ENCODE measurements around the gene PDRG1. TPM values are rescaled to one million over a fixed set of nuclear protein-coding genes. Genes with fewer than 3 reads are reported as not detected.

The PDRG1 gene
- total and polyA plus RNA-seq, 8 donors: 3.6 to 12.0 (median 5.6) TPM

DNA sequence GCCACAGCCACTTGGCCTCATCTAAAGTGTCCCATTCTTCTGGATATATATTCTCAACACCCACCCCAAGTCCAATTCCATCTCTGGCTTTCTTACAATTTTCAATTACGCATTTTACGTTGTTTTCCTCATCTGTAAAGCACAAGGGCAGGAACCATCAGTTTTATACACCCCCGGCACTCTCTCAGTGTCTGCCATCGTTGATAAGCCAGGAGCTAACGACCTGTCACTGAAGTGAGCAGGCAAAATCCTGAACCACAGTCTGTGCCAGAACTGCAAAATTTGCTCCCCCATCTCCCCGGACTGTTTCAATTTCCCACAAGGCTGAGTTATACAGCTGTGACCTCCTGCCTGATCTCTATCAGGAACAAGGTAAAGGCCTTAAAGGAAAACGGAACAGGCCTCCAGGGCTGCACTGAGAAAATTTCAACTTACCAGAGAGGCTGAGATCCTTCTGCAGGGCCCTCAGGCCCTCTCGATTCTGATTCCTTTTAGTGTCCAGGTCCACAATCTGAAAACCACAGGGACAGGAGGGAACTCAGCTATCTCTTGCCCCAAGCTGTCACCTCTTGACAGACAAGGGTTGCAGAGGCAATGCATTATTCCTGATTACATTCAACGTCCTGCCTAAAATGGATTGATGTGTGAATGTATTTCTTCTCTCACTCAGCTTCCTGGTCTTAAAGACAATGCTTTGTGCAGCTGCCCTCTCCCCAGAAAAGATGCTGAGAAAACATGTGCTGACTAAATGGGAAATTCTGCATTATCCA lies 1.8 kb downstream of the PDRG1 start:
- peaks cover 0 to 11% (median 5%) of the 10 kb centered on the region in 3 donors for H3K4me1 ChIP-seq
- H3K4me3 ChIP-seq: peak overlapping the region in 1 of 4 donors; percentile 97
- H3K27ac ChIP-seq: no peak overlapping the region
- H3K36me3 ChIP-seq: peaks cover 6 to 32% (median 20%) of the 10 kb centered on the region in 3 donors
- intact Hi-C loops (cut with DNase I): loop anchor here in 2 of 3 donors (5.0 kb wide), 2 partner anchors 98 to 103 kb away; partner anchors contain the start of gene FOXS1 (in 1 of the 2)
- ATAC-seq (no peak), FAIRE-seq (no peak), DNase-seq (no peak)
- 61 to 63% methylated on average over 9 of the region's 9 CpGs for WGBS, 2 donors
- no peaks in the 10 kb centered on the region for H3K9me3 ChIP-seq
- no peaks in the 10 kb centered on the region for H3K27me3 ChIP-seq
- TF ChIP-seq, protein P1, sequence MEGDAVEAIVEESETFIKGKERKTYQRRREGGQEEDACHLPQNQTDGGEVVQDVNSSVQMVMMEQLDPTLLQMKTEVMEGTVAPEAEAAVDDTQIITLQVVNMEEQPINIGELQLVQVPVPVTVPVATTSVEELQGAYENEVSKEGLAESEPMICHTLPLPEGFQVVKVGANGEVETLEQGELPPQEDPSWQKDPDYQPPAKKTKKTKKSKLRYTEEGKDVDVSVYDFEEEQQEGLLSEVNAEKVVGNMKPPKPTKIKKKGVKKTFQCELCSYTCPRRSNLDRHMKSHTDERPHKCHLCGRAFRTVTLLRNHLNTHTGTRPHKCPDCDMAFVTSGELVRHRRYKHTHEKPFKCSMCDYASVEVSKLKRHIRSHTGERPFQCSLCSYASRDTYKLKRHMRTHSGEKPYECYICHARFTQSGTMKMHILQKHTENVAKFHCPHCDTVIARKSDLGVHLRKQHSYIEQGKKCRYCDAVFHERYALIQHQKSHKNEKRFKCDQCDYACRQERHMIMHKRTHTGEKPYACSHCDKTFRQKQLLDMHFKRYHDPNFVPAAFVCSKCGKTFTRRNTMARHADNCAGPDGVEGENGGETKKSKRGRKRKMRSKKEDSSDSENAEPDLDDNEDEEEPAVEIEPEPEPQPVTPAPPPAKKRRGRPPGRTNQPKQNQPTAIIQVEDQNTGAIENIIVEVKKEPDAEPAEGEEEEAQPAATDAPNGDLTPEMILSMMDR (IDR thresholded peaks at IDR 0.05): no peak

DNA sequence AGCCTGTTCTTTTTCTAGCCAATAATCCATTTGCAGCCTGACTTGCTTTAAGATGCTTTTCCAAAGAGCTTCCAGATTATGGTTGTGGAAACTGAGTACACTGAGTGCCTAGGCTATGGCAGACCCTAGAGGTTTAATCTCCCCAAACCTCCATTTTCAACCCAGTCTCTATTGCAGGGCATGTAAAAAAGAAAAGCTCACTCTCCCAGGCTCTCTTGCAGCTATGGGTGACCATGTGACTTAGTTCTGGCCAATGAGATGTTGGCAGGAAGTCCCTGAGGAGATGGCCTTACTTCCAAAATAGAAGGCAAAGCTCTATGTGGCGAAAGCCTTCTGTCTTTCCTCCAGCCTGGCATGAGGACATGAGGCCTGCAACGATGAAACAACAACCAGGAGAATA lies 3.8 kb downstream of the PDRG1 start:
- Histone ChIP-seq H3K4me3 (no peak overlapping the region), H3K27me3 (no peaks in the 10 kb centered on the region), H3K9me3 (no peaks in the 10 kb centered on the region), H3K27ac (no peak overlapping the region), H3K36me3 (peaks cover 6 to 37% (median 20%) of the 10 kb centered on the region in 3 donors), H3K4me1 (peaks cover 0 to 11% (median 5%) of the 10 kb centered on the region in 3 donors)
- ATAC-seq (no peak), FAIRE-seq (no peak), DNase-seq (no peak)
- 98 to 100% methylated on average over 2 of the region's 2 CpGs for WGBS, 2 donors
- TF ChIP-seq, protein P1 (IDR thresholded peaks at IDR 0.05): no peak
- intact Hi-C loops (cut with DNase I): no loop called here

GRCh38 chr20:31945785-31946184 lies 6.1 kb downstream of the PDRG1 start:
- intact Hi-C loops (cut with DNase I): no loop called here
- 82 to 89% methylated on average over 6 of the region's 6 CpGs for WGBS, 2 donors
- peaks cover 6 to 37% (median 20%) of the 10 kb centered on the region in 3 donors for H3K36me3 ChIP-seq

GRCh38 chr20:31945319-31945718 lies 6.5 kb downstream of the PDRG1 start:
- WGBS, 2 donors: 84 to 94% methylated on average over 4 of the region's 4 CpGs
- intact Hi-C loops (cut with DNase I): no loop called here
- peaks cover 6 to 37% (median 20%) of the 10 kb centered on the region in 3 donors for H3K36me3 ChIP-seq

More at GRCh38 chr20:31945785-31946184, 6.1 kb downstream of the PDRG1 start:
- no peak for ATAC-seq
- Histone ChIP-seq H3K27ac (no peak overlapping the region), H3K4me1 (peaks cover 0 to 8% (median 0%) of the 10 kb centered on the region in 3 donors), H3K27me3 (no peaks in the 10 kb centered on the region), H3K4me3 (no peak overlapping the region), H3K9me3 (no peaks in the 10 kb centered on the region)
- TF ChIP-seq, protein P1 (IDR thresholded peaks at IDR 0.05): no peak
- FAIRE-seq: no peak
- DNase-seq: no peak

More at GRCh38 chr20:31945319-31945718, 6.5 kb downstream of the PDRG1 start:
- H3K4me3 ChIP-seq: no peak overlapping the region
- no peaks in the 10 kb centered on the region for H3K9me3 ChIP-seq
- FAIRE-seq (no peak), DNase-seq (no peak), ATAC-seq (no peak)
- no peaks in the 10 kb centered on the region for H3K27me3 ChIP-seq
- TF ChIP-seq, protein P1 (IDR thresholded peaks at IDR 0.05): no peak
- peaks cover 0 to 3% (median 0%) of the 10 kb centered on the region in 3 donors for H3K4me1 ChIP-seq
- no peak overlapping the region for H3K27ac ChIP-seq

Measured in pancreas (tissue), 10 donors.